ENCODE results near the gene WHRN. TPM values are rescaled to one million over a fixed set of nuclear protein-coding genes. Genes with fewer than 3 reads are reported as not detected.

WHRN gene
- polyA plus RNA-seq, result 10 to 100 TPM in 1 of 4 donors, 1 to 10 TPM in 3; 2.7 to 12.9 (median 7.9) TPM
- long read RNA-seq, donor 1, partial matches to known transcripts, result 0 of 1 reads
- long read RNA-seq, donor 1, other reads (novel, unspliced or antisense), result 0 of 1 reads
- long read RNA-seq, donor 2, result 0 reads
- long read RNA-seq, donor 3, result 0 reads
- long read RNA-seq, donor 4, result 0 reads
- long read RNA-seq, donor 5, result 0 reads
- long read RNA-seq, donor 6, partial matches to known transcripts, result 0 of 1 reads
- long read RNA-seq, donor 6, other reads (novel, unspliced or antisense), result 0 of 1 reads
- long read RNA-seq, donor 7, result 0 reads
- long read RNA-seq, donor 8, result 0 reads
- long read RNA-seq, donor 9, result 0 reads
- long read RNA-seq, donor 10, result 0 reads

- WGBS, 3 donors, result 1% methylated on average over 57 to 75 of the region's 75 CpGs
- FAIRE-seq, result no peak
- no peaks in the 10 kb centered on the region for H3K9me3 ChIP-seq (ENCODE audit: control insufficient read depth in 2 of 2, insufficient read depth in 1 of 2, low read depth in 1 of 2, low read length in 1 of 2)
- H3K36me3 ChIP-seq (ENCODE audit: control insufficient read depth in 3 of 3, insufficient read depth in 2 of 3, low read depth in 1 of 3, low read length in 3 of 3), result no peaks in the 10 kb centered on the region
- H3K27ac ChIP-seq (ENCODE audit: low read depth in 1 of 3, low read length in 2 of 3), result peak within 1 kb of the TSS in 2 of 3 donors; percentile 43 to 73
- H3K4me3 ChIP-seq (ENCODE audit: low read depth in 1 of 3, low read length in 3 of 3), result peak within 1 kb of the TSS; percentile 57 to 62 (median 61)
- peak; percentile 92 to 94 for DNase-seq
- H3K27me3 ChIP-seq (ENCODE audit: control insufficient read depth in 3 of 3, insufficient read depth in 3 of 3, low read length in 3 of 3), result peaks cover 0 to 20% (median 3%) of the 10 kb centered on the region in 3 donors
- H3K4me1 ChIP-seq (ENCODE audit: control insufficient read depth in 3 of 3, insufficient read depth in 2 of 3, low read depth in 1 of 3, low read length in 2 of 3), result peaks cover 0 to 15% (median 2%) of the 10 kb centered on the region in 3 donors
Observed at GRCh38 chr9:114505187-114506081, at the start of gene WHRN. WHRN (minus strand) TSS chr9:114505473; CDS start chr9:114504801, 672 bp downstream.

- 90 to 93% (median 93%) methylated on average over 3 of the region's 3 CpGs for WGBS, 3 donors
- no peak for FAIRE-seq
- no peak overlapping the region for H3K27ac ChIP-seq (ENCODE audit: low read depth in 1 of 3, low read length in 2 of 3)
Observed at GRCh38 chr9:114553202-114553601, 47.9 kb upstream of the WHRN start.

GRCh38 chr9:114552706-114553105, 47.4 kb upstream of the WHRN start:
- H3K36me3 ChIP-seq (ENCODE audit: control insufficient read depth in 3 of 3, insufficient read depth in 2 of 3, low read depth in 1 of 3, low read length in 3 of 3), result no peaks in the 10 kb centered on the region
- peaks cover 0 to 16% (median 0%) of the 10 kb centered on the region in 3 donors for H3K27me3 ChIP-seq (ENCODE audit: control insufficient read depth in 3 of 3, insufficient read depth in 3 of 3, low read length in 3 of 3)
- WGBS, 3 donors, result 83 to 88% (median 87%) methylated on average over 5 of the region's 5 CpGs
- no peaks in the 10 kb centered on the region for H3K4me1 ChIP-seq (ENCODE audit: control insufficient read depth in 3 of 3, insufficient read depth in 2 of 3, low read depth in 1 of 3, low read length in 2 of 3)
- peaks cover 0 to 10% of the 10 kb centered on the region in 2 donors for H3K9me3 ChIP-seq (ENCODE audit: control insufficient read depth in 2 of 2, insufficient read depth in 1 of 2, low read depth in 1 of 2, low read length in 1 of 2)
- no peak overlapping the region for H3K4me3 ChIP-seq (ENCODE audit: low read depth in 1 of 3, low read length in 3 of 3)
- H3K27ac ChIP-seq (ENCODE audit: low read depth in 1 of 3, low read length in 2 of 3), result no peak overlapping the region
- no peak for FAIRE-seq
- DNase-seq, result no peak

More at GRCh38 chr9:114553202-114553601, 47.9 kb upstream of the WHRN start:
- Histone ChIP-seq H3K27me3 (ENCODE audit: control insufficient read depth in 3 of 3, insufficient read depth in 3 of 3, low read length in 3 of 3) (peaks cover 0 to 15% (median 0%) of the 10 kb centered on the region in 3 donors), H3K9me3 (ENCODE audit: control insufficient read depth in 2 of 2, insufficient read depth in 1 of 2, low read depth in 1 of 2, low read length in 1 of 2) (peaks cover 0 to 7% of the 10 kb centered on the region in 2 donors), H3K36me3 (ENCODE audit: control insufficient read depth in 3 of 3, insufficient read depth in 2 of 3, low read depth in 1 of 3, low read length in 3 of 3) (no peaks in the 10 kb centered on the region), H3K4me3 (ENCODE audit: low read depth in 1 of 3, low read length in 3 of 3) (no peak overlapping the region), H3K4me1 (ENCODE audit: control insufficient read depth in 3 of 3, insufficient read depth in 2 of 3, low read depth in 1 of 3, low read length in 2 of 3) (no peaks in the 10 kb centered on the region)
- no peak for DNase-seq

- Histone ChIP-seq H3K27ac (ENCODE audit: low read depth in 1 of 3, low read length in 2 of 3) (peak overlapping the region in 1 of 3 donors; percentile 17), H3K27me3 (ENCODE audit: control insufficient read depth in 3 of 3, insufficient read depth in 3 of 3, low read length in 3 of 3) (peaks cover 0 to 16% (median 0%) of the 10 kb centered on the region in 3 donors), H3K4me1 (ENCODE audit: control insufficient read depth in 3 of 3, insufficient read depth in 2 of 3, low read depth in 1 of 3, low read length in 2 of 3) (no peaks in the 10 kb centered on the region), H3K4me3 (ENCODE audit: low read depth in 1 of 3, low read length in 3 of 3) (no peak overlapping the region), H3K9me3 (ENCODE audit: control insufficient read depth in 2 of 2, insufficient read depth in 1 of 2, low read depth in 1 of 2, low read length in 1 of 2) (peaks cover 0 to 10% of the 10 kb centered on the region in 2 donors), H3K36me3 (ENCODE audit: control insufficient read depth in 3 of 3, insufficient read depth in 2 of 3, low read depth in 1 of 3, low read length in 3 of 3) (no peaks in the 10 kb centered on the region)
- FAIRE-seq (no peak), DNase-seq (peak; percentile 64 to 72)
- 59 to 69% (median 69%) methylated on average over 6 of the region's 6 CpGs for WGBS, 3 donors
Observed at GRCh38 chr9:114551750-114552685, 46.7 kb upstream of the WHRN start.

GRCh38 chr9:114549697-114550330, 44.5 kb upstream of the WHRN start:
- no peak overlapping the region for H3K27ac ChIP-seq (ENCODE audit: low read depth in 1 of 3, low read length in 2 of 3)
- H3K9me3 ChIP-seq (ENCODE audit: control insufficient read depth in 2 of 2, insufficient read depth in 1 of 2, low read depth in 1 of 2, low read length in 1 of 2), result peaks cover 0 to 5% of the 10 kb centered on the region in 2 donors
- H3K27me3 ChIP-seq (ENCODE audit: control insufficient read depth in 3 of 3, insufficient read depth in 3 of 3, low read length in 3 of 3), result peaks cover 0 to 19% (median 0%) of the 10 kb centered on the region in 3 donors
- DNase-seq (no peak), FAIRE-seq (no peak)
- H3K36me3 ChIP-seq (ENCODE audit: control insufficient read depth in 3 of 3, insufficient read depth in 2 of 3, low read depth in 1 of 3, low read length in 3 of 3), result no peaks in the 10 kb centered on the region
- H3K4me3 ChIP-seq (ENCODE audit: low read depth in 1 of 3, low read length in 3 of 3), result no peak overlapping the region
- H3K4me1 ChIP-seq (ENCODE audit: control insufficient read depth in 3 of 3, insufficient read depth in 2 of 3, low read depth in 1 of 3, low read length in 2 of 3), result no peaks in the 10 kb centered on the region
- 69 to 73% (median 70%) methylated on average over 9 of the region's 9 CpGs for WGBS, 3 donors

DNA sequence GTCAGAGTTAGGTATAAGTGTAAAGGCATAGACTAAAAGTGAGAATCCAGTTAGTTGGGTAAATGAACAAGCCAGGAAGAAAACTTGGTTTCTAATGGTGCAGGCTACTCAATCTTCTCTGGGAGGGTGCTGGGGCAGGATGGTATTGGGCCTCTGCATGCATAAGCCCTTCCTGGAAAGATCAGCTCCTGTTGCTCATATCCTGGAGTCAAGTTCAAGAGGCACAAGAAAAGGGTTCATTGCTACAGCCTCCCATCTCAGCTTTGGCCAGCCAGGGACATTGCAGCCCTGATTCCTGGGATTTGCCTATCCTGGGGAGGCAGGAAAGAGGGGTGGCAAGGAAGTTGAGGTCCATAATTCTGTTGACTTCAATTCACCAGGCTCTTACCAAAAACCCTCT, 41.6 kb upstream of the WHRN start:
- Histone ChIP-seq H3K9me3 (ENCODE audit: control insufficient read depth in 2 of 2, insufficient read depth in 1 of 2, low read depth in 1 of 2, low read length in 1 of 2) (peaks cover 0 to 5% of the 10 kb centered on the region in 2 donors), H3K36me3 (ENCODE audit: control insufficient read depth in 3 of 3, insufficient read depth in 2 of 3, low read depth in 1 of 3, low read length in 3 of 3) (no peaks in the 10 kb centered on the region), H3K27ac (ENCODE audit: low read depth in 1 of 3, low read length in 2 of 3) (no peak overlapping the region), H3K4me1 (ENCODE audit: control insufficient read depth in 3 of 3, insufficient read depth in 2 of 3, low read depth in 1 of 3, low read length in 2 of 3) (no peaks in the 10 kb centered on the region), H3K4me3 (ENCODE audit: low read depth in 1 of 3, low read length in 3 of 3) (no peak overlapping the region), H3K27me3 (ENCODE audit: control insufficient read depth in 3 of 3, insufficient read depth in 3 of 3, low read length in 3 of 3) (peaks cover 0 to 19% (median 0%) of the 10 kb centered on the region in 3 donors)
- FAIRE-seq (no peak), DNase-seq (no peak)

DNA sequence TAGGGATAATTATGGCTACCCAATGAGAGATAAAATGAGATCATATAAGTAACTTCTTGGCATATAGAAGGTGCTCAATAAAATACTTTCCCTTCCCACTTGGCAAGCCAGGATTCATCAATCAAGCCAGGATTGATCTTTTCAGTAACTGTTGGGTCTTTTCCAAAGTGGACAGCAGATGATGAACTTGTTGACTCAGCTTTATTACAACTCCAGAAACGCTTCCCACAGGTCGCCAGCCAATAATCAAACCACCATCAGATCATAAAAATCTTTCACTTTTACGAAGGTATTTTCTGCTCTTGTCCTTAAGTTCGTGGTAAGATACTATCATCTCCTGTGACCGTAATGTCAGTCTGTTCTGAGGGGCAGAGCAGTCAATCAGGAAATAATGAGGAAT, 39.8 kb upstream of the WHRN start:
- H3K27ac ChIP-seq (ENCODE audit: low read depth in 1 of 3, low read length in 2 of 3), result no peak overlapping the region
- peaks cover 0 to 8% of the 10 kb centered on the region in 2 donors for H3K9me3 ChIP-seq (ENCODE audit: control insufficient read depth in 2 of 2, insufficient read depth in 1 of 2, low read depth in 1 of 2, low read length in 1 of 2)
- FAIRE-seq, result no peak
- peaks cover 0 to 14% (median 0%) of the 10 kb centered on the region in 3 donors for H3K27me3 ChIP-seq (ENCODE audit: control insufficient read depth in 3 of 3, insufficient read depth in 3 of 3, low read length in 3 of 3)
- DNase-seq, result no peak
- no peaks in the 10 kb centered on the region for H3K36me3 ChIP-seq (ENCODE audit: control insufficient read depth in 3 of 3, insufficient read depth in 2 of 3, low read depth in 1 of 3, low read length in 3 of 3)
- WGBS, 3 donors, result 13 to 57% (median 32%) methylated on average over 5 of the region's 5 CpGs
- no peak overlapping the region for H3K4me3 ChIP-seq (ENCODE audit: low read depth in 1 of 3, low read length in 3 of 3)
- no peaks in the 10 kb centered on the region for H3K4me1 ChIP-seq (ENCODE audit: control insufficient read depth in 3 of 3, insufficient read depth in 2 of 3, low read depth in 1 of 3, low read length in 2 of 3)
